Smooth muscle cell (in vitro differentiated cells): ENCODE measurements around the gene ZNF385B. TPM values are rescaled to one million over a fixed set of nuclear protein-coding genes. Genes with fewer than 3 reads are reported as not detected.

ENCODE experiments used
- DNase-seq: peaks from one replicate; lab custom pipeline; 2025; ENCODE audit not compliant: unreplicated experiment; lab: John Stamatoyannopoulos, UW
- H2AFZ ChIP-seq: fragments of 200-600 bp; sonication (generic); 2 replicates; pipeline ENCODE4 v1.6.0; 2016; ENCODE audit warnings: antibody characterized with exemption, low read depth, mild to moderate bottlenecking
- H3F3A ChIP-seq: fragments of 200-600 bp; sonication (generic); 2 replicates; pipeline ENCODE4 v1.6.0; 2017; ENCODE audit warnings: antibody characterized with exemption, low read depth
- H3K27ac ChIP-seq: fragments of 200-600 bp; sonication (generic); 2 replicates; pipeline ENCODE4 v1.5.1; 2016; ENCODE audit warnings: low read depth, mild to moderate bottlenecking
- H3K27me3 ChIP-seq: fragments of 200-600 bp; sonication (generic); 2 replicates; pipeline ENCODE4 v1.6.1; 2016; ENCODE audit warnings: low read depth, mild to moderate bottlenecking
- H3K36me3 ChIP-seq: fragments of 200-600 bp; sonication (generic); 2 replicates; pipeline ENCODE4 v1.5.1; 2016; ENCODE audit warnings: low read depth
- H3K4me1 ChIP-seq: fragments of 200-600 bp; sonication (generic); 2 replicates; pipeline ENCODE4 v1.5.1; 2016; ENCODE audit warnings: low read depth
- H3K4me2 ChIP-seq: fragments of 200-600 bp; sonication (generic); 2 replicates; pipeline ENCODE4 v1.6.0; 2016; ENCODE audit warnings: mild to moderate bottlenecking
- H3K4me3 ChIP-seq: fragments of 200-600 bp; sonication (generic); 2 replicates; pipeline ENCODE4 v1.5.1; 2016; ENCODE audit warnings: mild to moderate bottlenecking
- H3K79me2 ChIP-seq: fragments of 200-600 bp; sonication (generic); 2 replicates; pipeline ENCODE4 v1.6.0; 2016; ENCODE audit warnings: low read depth, mild to moderate bottlenecking
- H3K9ac ChIP-seq: fragments of 200-600 bp; sonication (generic); 2 replicates; pipeline ENCODE4 v1.6.0; 2016; ENCODE audit warnings: low read depth
- H3K9me3 ChIP-seq: fragments of 200-600 bp; sonication (generic); replicated peaks from 2 replicates; pipeline ENCODE4 v1.5.1; 2016; ENCODE audit warnings: low read depth
- H4K20me1 ChIP-seq: fragments of 200-600 bp; sonication (generic); 2 replicates; pipeline ENCODE4 v1.6.0; 2016; ENCODE audit warnings: low read depth
- CTCF ChIP-seq: fragments of 200-600 bp; sonication (generic); IDR thresholded peaks from 2 replicates; pipeline ENCODE4 v1.5.1; 2017; ENCODE audit warnings: borderline replicate concordance, mild to moderate bottlenecking, antibody characterized with exemption; ENCODE audit not compliant: insufficient read depth, poor library complexity, severe bottlenecking
- WGBS: methylation state at CpG from one replicate; pipeline ENCODE4 v1.1.7; 2016; ENCODE audit warnings: low lambda C conversion rate; 5-methylcytosine and 5-hydroxymethylcytosine counted together
- polyA plus RNA-seq: library from polyadenylated mRNA; unstranded; fragments of >200 nt; fragmentation: Nextera tagmentation; extraction: Ambion mirVana; gene quantifications from 2 replicates; pipeline ENCODE4 v1.2.1, GENCODE V29; 2016
- total RNA-seq: library from RNA; depleted of rRNA; stranded (reverse); fragments of >200 nt; gene quantifications from 2 replicates; pipeline ENCODE4 v1.2.3, GENCODE V29; 2014

The ZNF385B gene
- total and polyA plus RNA-seq, 2 experiments from 2014 or later: 1.4 to 3.2 TPM

GRCh38 chr2:179559108-179559806 lies 302.2 kb downstream of the ZNF385B start:
- Histone ChIP-seq H3K4me1 (peaks cover 16% of the 10 kb centered on the region), H3K27ac (no peak overlapping the region), H3K9ac (no peak overlapping the region), H2AFZ (no peak overlapping the region), H3K36me3 (no peaks in the 10 kb centered on the region), H4K20me1 (no peaks in the 10 kb centered on the region), H3K4me3 (no peak overlapping the region), H3F3A (no peaks in the 10 kb centered on the region), H3K79me2 (no peaks in the 10 kb centered on the region), H3K9me3 (no peaks in the 10 kb centered on the region), H3K27me3 (no peaks in the 10 kb centered on the region), H3K4me2 (no peak overlapping the region)
- 95% methylated on average over 4 of the region's 4 CpGs for WGBS
- DNase-seq: no peak
- TF ChIP-seq CTCF: no peak

- Histone ChIP-seq H3K9ac (no peak overlapping the region), H3K4me3 (no peak overlapping the region), H3K36me3 (no peaks in the 10 kb centered on the region), H3K27ac (no peak overlapping the region), H3K4me1 (peaks cover 16% of the 10 kb centered on the region), H3K79me2 (no peaks in the 10 kb centered on the region), H3K4me2 (no peak overlapping the region), H3K27me3 (no peaks in the 10 kb centered on the region), H4K20me1 (no peaks in the 10 kb centered on the region), H3K9me3 (no peaks in the 10 kb centered on the region), H3F3A (no peaks in the 10 kb centered on the region), H2AFZ (peak overlapping the region; percentile 33)
- DNase-seq: no peak
- WGBS: 84% methylated on average over 2 of the region's 2 CpGs
- TF ChIP-seq CTCF: no peak
Measured at GRCh38 chr2:179558010-179558934, 303.1 kb downstream of the ZNF385B start.

- no peaks in the 10 kb centered on the region for H3K9me3 ChIP-seq
- no peaks in the 10 kb centered on the region for H3F3A ChIP-seq
- 66% methylated on average over 6 of the region's 6 CpGs for WGBS
- TF ChIP-seq CTCF: no peak
- no peak overlapping the region for H3K4me2 ChIP-seq
- H3K27me3 ChIP-seq: no peaks in the 10 kb centered on the region
- no peak overlapping the region for H2AFZ ChIP-seq
- H3K27ac ChIP-seq: no peak overlapping the region
- H3K4me3 ChIP-seq: no peak overlapping the region
- H3K9ac ChIP-seq: no peak overlapping the region
- H3K4me1 ChIP-seq: peaks cover 14% of the 10 kb centered on the region
- no peaks in the 10 kb centered on the region for H4K20me1 ChIP-seq
- DNase-seq: no peak
- no peaks in the 10 kb centered on the region for H3K79me2 ChIP-seq
- H3K36me3 ChIP-seq: no peaks in the 10 kb centered on the region
Measured at GRCh38 chr2:179556425-179556824, 305.0 kb downstream of the ZNF385B start.
